ENCODE results near the gene ACOT8.

ACOT8 gene

GRCh38 chr20:45828589-45828988 is 28.6 kb downstream of the ACOT8 start:
- no peak for TF ChIP-seq CTCF (IDR thresholded peaks at IDR 0.05; ENCODE audit: borderline replicate concordance, control extremely low read depth, extremely low read depth, insufficient read depth, missing control alignments)
- no peak for DNase-seq (ENCODE audit: low spot score)
- in situ Hi-C loops (cut with MboI; ENCODE audit: low sequenced_read_pairs, unreplicated experiment), result no loop called here

- TF ChIP-seq CTCF (IDR thresholded peaks at IDR 0.05; ENCODE audit: borderline replicate concordance, control extremely low read depth, extremely low read depth, insufficient read depth, missing control alignments), result no peak
- DNase-seq (ENCODE audit: low spot score), result no peak
- in situ Hi-C loops (cut with MboI; ENCODE audit: low sequenced_read_pairs, unreplicated experiment), result no loop called here
These were observed 29.5 kb downstream of the ACOT8 start for GRCh38 chr20:45827712-45828111.

GRCh38 chr20:45827030-45827652 is 30.1 kb downstream of the ACOT8 start, which contains the start of gene TNNC2:
Gene TNNC2, minus strand, starts transcription at chr20:45827312. Its CDS starts 64 bp downstream, at chr20:45827248.
- TF ChIP-seq CTCF (IDR thresholded peaks at IDR 0.05; ENCODE audit: borderline replicate concordance, control extremely low read depth, extremely low read depth, insufficient read depth, missing control alignments), result no peak
- in situ Hi-C loops (cut with MboI; ENCODE audit: low sequenced_read_pairs, unreplicated experiment), result no loop called here
- no peak for DNase-seq (ENCODE audit: low spot score)

GRCh38 chr20:45826381-45827019 is 30.7 kb downstream of the ACOT8 start:
- no peak for TF ChIP-seq CTCF (IDR thresholded peaks at IDR 0.05; ENCODE audit: borderline replicate concordance, control extremely low read depth, extremely low read depth, insufficient read depth, missing control alignments)
- in situ Hi-C loops (cut with MboI; ENCODE audit: low sequenced_read_pairs, unreplicated experiment), result no loop called here

GRCh38 chr20:45823949-45824835 is 33.0 kb downstream of the ACOT8 start:
- peak; percentile 76 for DNase-seq (ENCODE audit: low spot score)
- peak; percentile 45 for TF ChIP-seq CTCF (IDR thresholded peaks at IDR 0.05; ENCODE audit: borderline replicate concordance, control extremely low read depth, extremely low read depth, insufficient read depth, missing control alignments)
- in situ Hi-C loops (cut with MboI; ENCODE audit: low sequenced_read_pairs, unreplicated experiment), result no loop called here

More at GRCh38 chr20:45826381-45827019, 30.7 kb downstream of the ACOT8 start:
- DNase-seq (ENCODE audit: low spot score), result no peak

GRCh38 chr20:45822857-45823256 is 34.3 kb downstream of the ACOT8 start:
- TF ChIP-seq CTCF (IDR thresholded peaks at IDR 0.05; ENCODE audit: borderline replicate concordance, control extremely low read depth, extremely low read depth, insufficient read depth, missing control alignments), result no peak
- DNase-seq (ENCODE audit: low spot score), result no peak
- in situ Hi-C loops (cut with MboI; ENCODE audit: low sequenced_read_pairs, unreplicated experiment), result no loop called here

Measured in GM13976 (cell line).